Head of caudate nucleus (tissue), 42 donors: Measurements from ENCODE around the gene SFI1.

Experiments used
- DNase-seq, 42 donors: peaks; one replicate each; pipeline versions ENCODE4 v3.0.0 to v3.0.0-alpha.2; 2020 to 2021; ENCODE audit warnings: mixed read lengths in 7 of 42
- intact Hi-C: fragments of 100-400 bp; cut with DNase I; formaldehyde crosslinking; loops from one replicate; pipeline ENCODE4 v1.15.0; 2022

The SFI1 gene

GRCh38 chr22:31605851-31606585 lies 109.7 kb downstream of the SFI1 start:
- DNase-seq, result peak in 33 of 42 donors; percentile 22 to 91 (median 66)
- intact Hi-C loops, result no loop called here

GRCh38 chr22:31607696-31608095 lies 111.4 kb downstream of the SFI1 start:
- peak in 5 of 42 donors; percentile 5 to 40 (median 24) for DNase-seq
- intact Hi-C loops, result no loop called here

- intact Hi-C loops, result no loop called here
- peak in 5 of 42 donors; percentile 13 to 28 (median 22) for DNase-seq
Measured at GRCh38 chr22:31609716-31610115, 113.4 kb downstream of the SFI1 start.

- DNase-seq, result no peak
- intact Hi-C loops, result no loop called here
Measured at GRCh38 chr22:31610611-31611010, 114.3 kb downstream of the SFI1 start.

- intact Hi-C loops, result no loop called here
- DNase-seq, result peak in 2 of 42 donors; percentile 14 to 36
Measured at GRCh38 chr22:31611061-31611760, 114.9 kb downstream of the SFI1 start.

GRCh38 chr22:31612891-31613285 lies 116.6 kb downstream of the SFI1 start:
- peak in 1 of 42 donors; percentile 8 for DNase-seq
- intact Hi-C loops, result no loop called here

GRCh38 chr22:31613286-31613903 lies 117.1 kb downstream of the SFI1 start:
- peak in 1 of 42 donors; percentile 9 for DNase-seq
- intact Hi-C loops, result no loop called here

- intact Hi-C loops, result no loop called here
- DNase-seq, result no peak
Measured at GRCh38 chr22:31613904-31614296, 117.6 kb downstream of the SFI1 start.

GRCh38 chr22:31614781-31615490 lies 118.6 kb downstream of the SFI1 start:
- intact Hi-C loops, result no loop called here

GRCh38 chr22:31615491-31615860 lies 119.1 kb downstream of the SFI1 start:
- intact Hi-C loops, result no loop called here

More at GRCh38 chr22:31614781-31615490, 118.6 kb downstream of the SFI1 start:
- DNase-seq, result no peak

GRCh38 chr22:31615940-31616314 lies 119.6 kb downstream of the SFI1 start:
- peak in 1 of 42 donors; percentile 39 for DNase-seq
- intact Hi-C loops, result no loop called here

More at GRCh38 chr22:31615491-31615860, 119.1 kb downstream of the SFI1 start:
- no peak for DNase-seq

- DNase-seq, result peak in 3 of 42 donors; percentile 41 to 60 (median 46)
- intact Hi-C loops, result no loop called here
Measured at GRCh38 chr22:31616315-31616980, 120.1 kb downstream of the SFI1 start.

- intact Hi-C loops, result no loop called here
- DNase-seq, result no peak
Measured at GRCh38 chr22:31618057-31618456, 121.7 kb downstream of the SFI1 start.

GRCh38 chr22:31618471-31619176 lies 122.3 kb downstream of the SFI1 start:
- DNase-seq, result no peak
- intact Hi-C loops, result no loop called here

GRCh38 chr22:31619611-31620300 lies 123.4 kb downstream of the SFI1 start:
- DNase-seq, result no peak
- intact Hi-C loops, result no loop called here

GRCh38 chr22:31620756-31621480 lies 124.6 kb downstream of the SFI1 start:
- no peak for DNase-seq
- intact Hi-C loops, result no loop called here

- no peak for DNase-seq
- intact Hi-C loops, result no loop called here
Measured at GRCh38 chr22:31621507-31622124, 125.3 kb downstream of the SFI1 start.
